GM12873 (cell line): ENCODE measurements around the gene PDSS2.

ENCODE experiments used
- TF ChIP-seq, protein P1 (sequence below): IDR thresholded peaks from 2 replicates; pipeline ENCODE4 v1.5.1; 2012; ENCODE audit warnings: low read depth, mild to moderate bottlenecking, moderate library complexity, low read length, control low read depth; ENCODE audit not compliant: insufficient read depth; ENCODE audit errors: missing control alignments

PDSS2 gene

DNA sequence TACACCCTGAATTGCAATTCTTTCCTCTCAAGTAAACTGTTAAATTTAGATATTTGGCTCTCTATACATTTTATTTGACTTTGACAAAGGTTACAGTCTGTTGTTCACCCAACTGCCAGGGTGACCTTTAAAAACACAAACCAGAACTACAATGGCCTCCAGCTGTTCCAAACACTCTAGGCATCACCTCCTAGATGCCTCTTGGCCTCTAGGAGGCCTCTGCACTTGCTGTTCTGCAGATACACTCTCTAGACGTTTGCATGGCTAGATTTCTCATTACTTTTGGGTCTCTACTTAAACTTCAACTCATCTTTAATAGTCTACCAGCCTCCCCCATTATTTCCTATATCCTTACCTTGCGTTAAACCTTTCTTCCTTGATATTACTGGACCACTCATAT, 241.2 kb downstream of the PDSS2 start:
- TF ChIP-seq, protein P1, sequence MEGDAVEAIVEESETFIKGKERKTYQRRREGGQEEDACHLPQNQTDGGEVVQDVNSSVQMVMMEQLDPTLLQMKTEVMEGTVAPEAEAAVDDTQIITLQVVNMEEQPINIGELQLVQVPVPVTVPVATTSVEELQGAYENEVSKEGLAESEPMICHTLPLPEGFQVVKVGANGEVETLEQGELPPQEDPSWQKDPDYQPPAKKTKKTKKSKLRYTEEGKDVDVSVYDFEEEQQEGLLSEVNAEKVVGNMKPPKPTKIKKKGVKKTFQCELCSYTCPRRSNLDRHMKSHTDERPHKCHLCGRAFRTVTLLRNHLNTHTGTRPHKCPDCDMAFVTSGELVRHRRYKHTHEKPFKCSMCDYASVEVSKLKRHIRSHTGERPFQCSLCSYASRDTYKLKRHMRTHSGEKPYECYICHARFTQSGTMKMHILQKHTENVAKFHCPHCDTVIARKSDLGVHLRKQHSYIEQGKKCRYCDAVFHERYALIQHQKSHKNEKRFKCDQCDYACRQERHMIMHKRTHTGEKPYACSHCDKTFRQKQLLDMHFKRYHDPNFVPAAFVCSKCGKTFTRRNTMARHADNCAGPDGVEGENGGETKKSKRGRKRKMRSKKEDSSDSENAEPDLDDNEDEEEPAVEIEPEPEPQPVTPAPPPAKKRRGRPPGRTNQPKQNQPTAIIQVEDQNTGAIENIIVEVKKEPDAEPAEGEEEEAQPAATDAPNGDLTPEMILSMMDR, result peak; percentile 9

DNA sequence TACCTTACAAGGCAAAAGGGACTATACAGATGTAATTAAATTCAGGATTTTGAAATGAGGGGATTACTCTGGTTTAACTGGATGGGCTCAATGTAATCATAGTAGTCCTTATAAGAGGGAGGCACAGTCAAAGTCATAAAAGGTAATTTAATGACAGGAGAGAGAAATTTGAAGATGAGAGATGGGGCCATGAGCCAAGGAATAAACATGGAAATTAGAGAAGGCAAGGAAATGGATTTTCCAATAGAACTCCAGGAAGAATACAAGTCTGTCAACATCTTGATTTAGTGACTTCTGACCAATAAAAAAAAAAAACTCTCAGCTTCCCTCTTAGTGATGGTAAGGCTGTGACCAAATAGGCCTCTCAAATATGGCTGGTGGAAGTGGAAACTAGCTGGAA, 242.1 kb downstream of the PDSS2 start:
- TF ChIP-seq, protein P1, result no peak

DNA sequence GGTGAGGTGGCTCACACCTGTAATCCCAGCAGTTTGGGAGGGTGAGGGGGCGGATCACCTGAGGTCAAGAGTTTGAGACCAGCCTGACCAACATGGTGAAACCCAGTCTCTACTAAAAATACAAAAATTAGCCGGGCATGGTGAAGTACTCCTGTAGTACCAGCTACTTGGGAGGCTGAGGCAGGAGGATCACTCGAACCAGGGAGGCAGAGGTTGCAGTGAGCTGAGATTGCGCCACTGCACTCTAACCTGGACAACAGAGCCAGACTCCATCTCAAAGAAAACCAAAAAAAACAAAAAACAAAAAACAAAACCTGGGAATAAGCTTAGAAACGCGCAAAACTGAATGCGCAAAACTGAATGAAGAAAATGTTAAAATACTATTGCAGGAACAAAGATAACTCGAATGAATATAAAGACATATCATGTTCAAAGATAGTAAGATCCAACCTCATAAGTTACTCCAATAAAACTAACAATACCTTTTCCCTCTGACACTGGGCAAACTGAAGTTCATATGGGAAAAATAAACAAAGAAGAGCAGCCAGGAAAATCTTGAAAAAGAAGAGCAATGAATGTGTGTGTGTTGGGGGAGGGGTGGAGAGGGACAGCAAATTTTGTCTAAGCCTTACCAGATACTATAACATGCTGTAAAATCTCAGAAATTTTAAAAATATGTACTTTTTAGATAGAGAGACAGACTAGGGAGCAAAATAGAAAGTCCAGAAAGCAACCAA, 243.0 kb downstream of the PDSS2 start:
- TF ChIP-seq, protein P1, result no peak

DNA sequence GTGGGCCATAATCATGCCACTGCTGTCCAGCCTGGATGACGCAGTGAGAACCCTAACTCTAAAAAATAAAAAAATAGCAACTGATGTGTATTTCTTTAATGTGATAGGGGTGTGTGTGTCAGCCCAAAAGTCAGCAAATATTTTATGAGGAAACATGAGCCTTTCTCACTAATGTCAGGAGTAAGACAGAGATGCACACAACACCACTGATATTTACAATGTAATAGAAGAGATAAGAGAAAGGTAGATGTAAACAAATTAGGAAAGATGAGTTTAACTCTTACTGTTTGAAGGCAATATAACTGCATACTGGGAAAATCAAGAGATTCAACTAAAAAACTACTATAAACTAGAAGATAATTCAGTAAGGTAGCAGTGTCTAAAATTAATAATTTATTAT, 244.0 kb downstream of the PDSS2 start:
- TF ChIP-seq, protein P1, result no peak

DNA sequence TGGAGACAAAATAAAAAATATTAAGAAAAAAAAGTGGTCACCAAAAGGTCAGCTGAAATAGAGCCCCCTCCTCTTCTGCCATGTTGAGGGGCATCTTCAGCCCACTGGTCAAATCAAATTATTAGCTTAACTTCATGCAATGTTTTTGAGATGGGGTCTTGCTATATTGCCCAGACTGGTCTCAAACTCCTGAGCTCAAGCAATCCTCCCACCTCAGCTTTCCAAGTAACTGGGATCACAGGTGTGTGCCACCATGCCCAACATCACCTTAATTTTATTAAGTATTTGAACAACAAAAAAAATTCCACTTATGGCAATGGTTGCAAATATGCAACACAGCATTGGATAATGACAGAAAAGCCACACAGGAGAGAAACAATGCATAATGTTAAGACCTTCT, 244.7 kb downstream of the PDSS2 start:
- TF ChIP-seq, protein P1, result no peak

DNA sequence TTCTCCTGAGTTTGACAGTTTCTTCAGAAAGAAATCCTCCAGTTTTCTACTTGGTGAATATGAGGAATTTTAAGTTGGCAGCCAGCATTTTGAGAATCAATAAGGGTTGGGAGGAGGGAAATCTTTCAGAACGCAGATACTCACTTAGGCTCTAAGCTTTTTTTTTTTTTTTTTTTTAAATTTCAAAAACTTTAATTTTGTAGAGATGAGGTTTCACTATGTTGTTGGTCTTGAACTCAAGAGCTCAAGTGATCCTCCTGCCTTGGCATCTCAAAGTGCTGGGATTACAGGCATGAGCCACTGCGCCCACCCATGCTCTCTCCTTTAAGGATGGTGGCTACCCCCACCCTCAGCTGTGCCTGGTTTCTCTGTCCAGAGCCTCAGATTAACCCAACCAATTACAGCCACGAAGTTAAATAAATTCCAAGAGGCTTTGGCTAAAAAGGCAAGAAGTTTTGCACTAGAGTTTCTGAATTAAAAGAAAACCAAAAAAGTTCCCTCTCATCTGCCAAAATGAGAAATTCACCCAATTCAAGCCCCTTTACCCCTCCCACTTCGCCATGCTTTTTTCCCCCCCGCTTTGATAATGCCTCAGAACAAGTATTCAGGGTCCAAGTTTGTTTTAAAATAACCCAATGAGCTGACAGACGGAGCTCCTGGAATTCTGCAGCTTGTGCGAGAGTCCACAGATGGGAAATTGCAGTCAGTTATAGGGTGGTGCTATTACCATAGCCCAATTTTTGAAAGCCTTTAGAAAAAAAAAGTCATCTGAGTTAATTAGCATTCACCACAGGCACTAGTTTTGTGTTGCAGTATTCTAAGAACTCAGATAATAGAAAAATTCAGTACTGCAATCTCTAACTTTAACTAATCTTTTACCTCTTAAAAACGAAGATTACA, 249.7 kb downstream of the PDSS2 start:
- TF ChIP-seq, protein P1, result no peak

DNA sequence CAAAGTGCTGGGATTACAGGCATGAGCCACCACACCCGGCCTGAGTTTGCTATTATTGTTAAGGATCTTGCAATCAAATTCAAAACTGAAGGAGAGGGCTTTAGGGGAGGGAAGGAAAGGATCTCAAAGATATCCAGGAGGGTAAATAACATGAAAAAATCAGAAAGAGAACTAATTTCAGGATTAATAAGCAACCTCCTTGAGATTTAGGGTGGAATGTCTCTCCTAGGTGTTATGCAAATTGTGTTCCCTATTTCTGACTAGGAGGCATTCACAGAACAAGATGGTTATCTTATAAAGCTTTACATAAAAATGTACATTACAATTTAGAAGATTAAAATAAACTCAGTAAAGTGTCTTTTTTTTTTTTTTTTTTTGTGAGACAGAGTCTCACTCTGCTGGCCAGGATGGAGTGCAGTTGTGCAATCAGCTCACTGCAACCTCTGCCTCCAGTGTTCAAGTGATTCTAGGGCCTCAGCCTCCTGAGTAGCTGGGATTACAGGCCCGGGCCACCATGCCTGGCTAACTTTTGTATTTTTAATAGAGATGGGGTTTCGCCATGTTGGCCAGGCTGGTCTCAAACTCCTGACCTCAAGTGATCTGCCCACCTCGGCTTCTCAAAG, 252.0 kb downstream of the PDSS2 start:
- TF ChIP-seq, protein P1, result no peak
